ENCODE data around the gene TAF4B.

- no peak for TF ChIP-seq TEAD4 (CRISPR knock-in tag; IDR thresholded peaks at IDR 0.05)
- TF ChIP-seq, protein P1, sequence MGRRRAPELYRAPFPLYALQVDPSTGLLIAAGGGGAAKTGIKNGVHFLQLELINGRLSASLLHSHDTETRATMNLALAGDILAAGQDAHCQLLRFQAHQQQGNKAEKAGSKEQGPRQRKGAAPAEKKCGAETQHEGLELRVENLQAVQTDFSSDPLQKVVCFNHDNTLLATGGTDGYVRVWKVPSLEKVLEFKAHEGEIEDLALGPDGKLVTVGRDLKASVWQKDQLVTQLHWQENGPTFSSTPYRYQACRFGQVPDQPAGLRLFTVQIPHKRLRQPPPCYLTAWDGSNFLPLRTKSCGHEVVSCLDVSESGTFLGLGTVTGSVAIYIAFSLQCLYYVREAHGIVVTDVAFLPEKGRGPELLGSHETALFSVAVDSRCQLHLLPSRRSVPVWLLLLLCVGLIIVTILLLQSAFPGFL (CRISPR knock-in tag; IDR thresholded peaks at IDR 0.05; ENCODE audit: borderline replicate concordance): no peak
- TF ChIP-seq CREB1 (CRISPR knock-in tag; IDR thresholded peaks at IDR 0.05): no peak
- TF ChIP-seq, protein P2, sequence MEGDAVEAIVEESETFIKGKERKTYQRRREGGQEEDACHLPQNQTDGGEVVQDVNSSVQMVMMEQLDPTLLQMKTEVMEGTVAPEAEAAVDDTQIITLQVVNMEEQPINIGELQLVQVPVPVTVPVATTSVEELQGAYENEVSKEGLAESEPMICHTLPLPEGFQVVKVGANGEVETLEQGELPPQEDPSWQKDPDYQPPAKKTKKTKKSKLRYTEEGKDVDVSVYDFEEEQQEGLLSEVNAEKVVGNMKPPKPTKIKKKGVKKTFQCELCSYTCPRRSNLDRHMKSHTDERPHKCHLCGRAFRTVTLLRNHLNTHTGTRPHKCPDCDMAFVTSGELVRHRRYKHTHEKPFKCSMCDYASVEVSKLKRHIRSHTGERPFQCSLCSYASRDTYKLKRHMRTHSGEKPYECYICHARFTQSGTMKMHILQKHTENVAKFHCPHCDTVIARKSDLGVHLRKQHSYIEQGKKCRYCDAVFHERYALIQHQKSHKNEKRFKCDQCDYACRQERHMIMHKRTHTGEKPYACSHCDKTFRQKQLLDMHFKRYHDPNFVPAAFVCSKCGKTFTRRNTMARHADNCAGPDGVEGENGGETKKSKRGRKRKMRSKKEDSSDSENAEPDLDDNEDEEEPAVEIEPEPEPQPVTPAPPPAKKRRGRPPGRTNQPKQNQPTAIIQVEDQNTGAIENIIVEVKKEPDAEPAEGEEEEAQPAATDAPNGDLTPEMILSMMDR (IDR thresholded peaks at IDR 0.05): no peak
- no peak for TF ChIP-seq NFYB (CRISPR knock-in tag; conservative IDR thresholded peaks at IDR 0.05; ENCODE audit: low read depth)
- no peak for TF ChIP-seq ATF6 (CRISPR knock-in tag; IDR thresholded peaks at IDR 0.05)
Observed at GRCh38 chr18:26287644-26288043, 61.4 kb downstream of the TAF4B start.

Measured in WTC11 (cell line).